ENCODE data around the gene ST6GALNAC2.

Gene ST6GALNAC2

GRCh38 chr17:76562734-76563148, 22.9 kb downstream of the ST6GALNAC2 start:
- H3K4me3 ChIP-seq (ENCODE audit: low read depth, low read length) = no peak overlapping the region
- H3K27ac ChIP-seq (ENCODE audit: extremely low read depth, low read depth, low read length) = peak overlapping the region; percentile 32; the same call in 1 of the 2 replicates
- H3K9me3 ChIP-seq (ENCODE audit: control insufficient read depth, insufficient read depth, low read depth, low read length) = no peaks in the 10 kb centered on the region
- ChIA-PET POLR2A (interaction anchor here (0.6 to 0.7 kb wide), 3 partner anchors 173 to 1608 kb away, joined by 3 read pairs; no protein-coding TSS in a partner anchor), CTCF (interaction anchor here (0.6 to 7.6 kb wide), 3 partner anchors 38 to 119 kb away, joined by 3 to 108 read pairs (median 69); no protein-coding TSS in a partner anchor)
- peaks cover 18% of the 10 kb centered on the region for H3K4me1 ChIP-seq (ENCODE audit: control insufficient read depth, insufficient read depth, low read length)
- H3K36me3 ChIP-seq (ENCODE audit: control insufficient read depth in 2 of 2, insufficient read depth in 1 of 2, low read length in 2 of 2) = peaks cover 46 to 91% of the 10 kb centered on the region in 2 experiments
- TF ChIP-seq ZNF660 (tag by site-specific recombination; IDR thresholded peaks at IDR 0.05) = no peak
- no peak for TF ChIP-seq BCL11B (tag by site-specific recombination; IDR thresholded peaks at IDR 0.05; ENCODE audit: low read depth)
- no peak for TF ChIP-seq ZNF280D (tag by site-specific recombination; IDR thresholded peaks at IDR 0.05)
- no peak for TF ChIP-seq ZNF701 (tag by site-specific recombination; IDR thresholded peaks at IDR 0.05)
- TF ChIP-seq ZNF692 (tag by site-specific recombination; IDR thresholded peaks at IDR 0.05) = no peak
- no peak for TF ChIP-seq OVOL3 (tag by site-specific recombination; IDR thresholded peaks at IDR 0.05)
- TF ChIP-seq PRDM10 (tag by site-specific recombination; IDR thresholded peaks at IDR 0.05) = peak; percentile 64; the same call in 1 of the 2 replicates
- 0 out of 2 replicates have a peak, but pooled peaks have one; percentile 54 for TF ChIP-seq BCL11A (tag by site-specific recombination; IDR thresholded peaks at IDR 0.05; ENCODE audit: low read depth)
- no peak for TF ChIP-seq ZNF785 (tag by site-specific recombination; IDR thresholded peaks at IDR 0.05)
- TF ChIP-seq ZNF112 (tag by site-specific recombination; IDR thresholded peaks at IDR 0.05) = no peak
- TF ChIP-seq MEIS1 (CRISPR knock-in tag; IDR thresholded peaks at IDR 0.05; ENCODE audit: borderline replicate concordance) = no peak
- TF ChIP-seq ZNF600 (tag by site-specific recombination; IDR thresholded peaks at IDR 0.05) = peak; percentile 92
- TF ChIP-seq SP7 (tag by site-specific recombination; IDR thresholded peaks at IDR 0.05) = peak; percentile 67
- 0 out of 2 replicates have a peak, but pooled peaks have one; percentile 59 for TF ChIP-seq ZNF184 (tag by site-specific recombination; IDR thresholded peaks at IDR 0.05)
- no peak for TF ChIP-seq ZNF776 (tag by site-specific recombination; IDR thresholded peaks at IDR 0.05; ENCODE audit: borderline replicate concordance)
- TF ChIP-seq ZNF610 (tag by site-specific recombination; IDR thresholded peaks at IDR 0.05; ENCODE audit: borderline replicate concordance) = no peak
- no peak for TF ChIP-seq ZIC2 (tag by site-specific recombination; IDR thresholded peaks at IDR 0.05)
- no peak for TF ChIP-seq ZNF302 (tag by site-specific recombination; IDR thresholded peaks at IDR 0.05; ENCODE audit: low read depth)
- no peak for TF ChIP-seq ZNF514 (tag by site-specific recombination; IDR thresholded peaks at IDR 0.05)
- TF ChIP-seq ZNF768 (tag by site-specific recombination; IDR thresholded peaks at IDR 0.05) = no peak
- no peak for TF ChIP-seq GLIS2 (tag by site-specific recombination; IDR thresholded peaks at IDR 0.05)
- no peak for TF ChIP-seq ZFP41 (tag by site-specific recombination; IDR thresholded peaks at IDR 0.05; ENCODE audit: borderline replicate concordance)
- no peak for TF ChIP-seq SCRT2 (tag by site-specific recombination; IDR thresholded peaks at IDR 0.05)
- TF ChIP-seq, protein P1, sequence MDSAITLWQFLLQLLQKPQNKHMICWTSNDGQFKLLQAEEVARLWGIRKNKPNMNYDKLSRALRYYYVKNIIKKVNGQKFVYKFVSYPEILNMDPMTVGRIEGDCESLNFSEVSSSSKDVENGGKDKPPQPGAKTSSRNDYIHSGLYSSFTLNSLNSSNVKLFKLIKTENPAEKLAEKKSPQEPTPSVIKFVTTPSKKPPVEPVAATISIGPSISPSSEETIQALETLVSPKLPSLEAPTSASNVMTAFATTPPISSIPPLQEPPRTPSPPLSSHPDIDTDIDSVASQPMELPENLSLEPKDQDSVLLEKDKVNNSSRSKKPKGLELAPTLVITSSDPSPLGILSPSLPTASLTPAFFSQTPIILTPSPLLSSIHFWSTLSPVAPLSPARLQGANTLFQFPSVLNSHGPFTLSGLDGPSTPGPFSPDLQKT (IDR thresholded peaks at IDR 0.05; ENCODE audit: borderline replicate concordance, low read depth, low read length) = no peak
- TF ChIP-seq ZNF843 (tag by site-specific recombination; IDR thresholded peaks at IDR 0.05) = no peak
- no peak for TF ChIP-seq ZNF623 (tag by site-specific recombination; IDR thresholded peaks at IDR 0.05)
- TF ChIP-seq, protein P2, sequence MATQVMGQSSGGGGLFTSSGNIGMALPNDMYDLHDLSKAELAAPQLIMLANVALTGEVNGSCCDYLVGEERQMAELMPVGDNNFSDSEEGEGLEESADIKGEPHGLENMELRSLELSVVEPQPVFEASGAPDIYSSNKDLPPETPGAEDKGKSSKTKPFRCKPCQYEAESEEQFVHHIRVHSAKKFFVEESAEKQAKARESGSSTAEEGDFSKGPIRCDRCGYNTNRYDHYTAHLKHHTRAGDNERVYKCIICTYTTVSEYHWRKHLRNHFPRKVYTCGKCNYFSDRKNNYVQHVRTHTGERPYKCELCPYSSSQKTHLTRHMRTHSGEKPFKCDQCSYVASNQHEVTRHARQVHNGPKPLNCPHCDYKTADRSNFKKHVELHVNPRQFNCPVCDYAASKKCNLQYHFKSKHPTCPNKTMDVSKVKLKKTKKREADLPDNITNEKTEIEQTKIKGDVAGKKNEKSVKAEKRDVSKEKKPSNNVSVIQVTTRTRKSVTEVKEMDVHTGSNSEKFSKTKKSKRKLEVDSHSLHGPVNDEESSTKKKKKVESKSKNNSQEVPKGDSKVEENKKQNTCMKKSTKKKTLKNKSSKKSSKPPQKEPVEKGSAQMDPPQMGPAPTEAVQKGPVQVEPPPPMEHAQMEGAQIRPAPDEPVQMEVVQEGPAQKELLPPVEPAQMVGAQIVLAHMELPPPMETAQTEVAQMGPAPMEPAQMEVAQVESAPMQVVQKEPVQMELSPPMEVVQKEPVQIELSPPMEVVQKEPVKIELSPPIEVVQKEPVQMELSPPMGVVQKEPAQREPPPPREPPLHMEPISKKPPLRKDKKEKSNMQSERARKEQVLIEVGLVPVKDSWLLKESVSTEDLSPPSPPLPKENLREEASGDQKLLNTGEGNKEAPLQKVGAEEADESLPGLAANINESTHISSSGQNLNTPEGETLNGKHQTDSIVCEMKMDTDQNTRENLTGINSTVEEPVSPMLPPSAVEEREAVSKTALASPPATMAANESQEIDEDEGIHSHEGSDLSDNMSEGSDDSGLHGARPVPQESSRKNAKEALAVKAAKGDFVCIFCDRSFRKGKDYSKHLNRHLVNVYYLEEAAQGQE (tag by site-specific recombination; IDR thresholded peaks at IDR 0.05) = no peak
